Lung (tissue), 16 donors: ENCODE results near the gene STAM2. TPM values are rescaled to one million over a fixed set of nuclear protein-coding genes. Genes with fewer than 3 reads are reported as not detected.

Source experiments
- ATAC-seq: fragments of 200-7000 bp; cut with Tn5 transposase; one replicate; pipeline ENCODE4 v1.9.1; 2020; ENCODE audit warnings: moderate number of reproducible peaks; ENCODE audit not compliant: insufficient read depth, low FRiP score
- DNase-seq, 3 donors: peaks; one replicate each; pipeline ENCODE4 v3.0.0-alpha.2; 2013 to 2017
- H3K27ac ChIP-seq, 2 donors: one replicate each; pipeline ENCODE4 v1.5.1; 2013; ENCODE audit warnings: mild to moderate bottlenecking in 2 of 2, moderate library complexity in 2 of 2, control low read depth in 1 of 2, inconsistent platforms in 1 of 2, low read depth in 1 of 2, low read length in 1 of 2
- H3K27me3 ChIP-seq, 3 donors: one replicate each; pipeline ENCODE4 v1.5.1; 2013; ENCODE audit warnings: low read length in 2 of 3; ENCODE audit not compliant: control insufficient read depth in 3 of 3, insufficient read depth in 3 of 3
- H3K36me3 ChIP-seq, 4 donors: one replicate each; pipeline ENCODE4 v1.5.1; 2013; ENCODE audit warnings: low read length in 4 of 4, mild to moderate bottlenecking in 1 of 4, moderate library complexity in 1 of 4; ENCODE audit not compliant: control insufficient read depth in 4 of 4, insufficient read depth in 4 of 4
- H3K4me1 ChIP-seq, 5 donors: one replicate each; pipeline ENCODE4 v1.5.1; 2013; ENCODE audit warnings: low read length in 5 of 5, mild to moderate bottlenecking in 2 of 5, moderate library complexity in 1 of 5; ENCODE audit not compliant: control insufficient read depth in 5 of 5, insufficient read depth in 5 of 5
- H3K4me3 ChIP-seq: one replicate; pipeline ENCODE4 v1.5.1; 2013; ENCODE audit warnings: mild to moderate bottlenecking, control low read depth, moderate library complexity
- H3K9ac ChIP-seq, 2 donors: one replicate each; pipeline ENCODE4 v1.5.1; 2013; ENCODE audit warnings: low read length in 2 of 2, control low read depth in 1 of 2; ENCODE audit not compliant: insufficient read depth in 1 of 2
- H3K9me3 ChIP-seq, 4 donors: one replicate each; pipeline ENCODE4 v1.5.1; 2013; ENCODE audit warnings: low read length in 3 of 4, mild to moderate bottlenecking in 1 of 4, moderate library complexity in 1 of 4; ENCODE audit not compliant: control insufficient read depth in 4 of 4, insufficient read depth in 3 of 4
- CTCF ChIP-seq: IDR thresholded peaks from 2 replicates; pipeline ENCODE4 v1.5.1; 2012; ENCODE audit warnings: mild to moderate bottlenecking; ENCODE audit errors: control extremely low read depth, extremely low read depth
- WGBS, 2 donors: extraction: QIAGEN DNeasy Blood & Tissue Kit; methylation state at CpG; one replicate each; pipeline ENCODE4 v1.1.7; 2013; 5-methylcytosine and 5-hydroxymethylcytosine counted together
- long read RNA-seq, 5 donors: transcript quantifications; one replicate each; lab custom pipeline, GENCODE V29; 2026
- polyA plus RNA-seq, 2 donors: library from polyadenylated mRNA; stranded (reverse); fragments of 200-250 nt; gene quantifications; one replicate each; pipeline ENCODE4 v1.2.1, GENCODE V29; 2013
- total RNA-seq, 2 donors: library from RNA; depleted of rRNA in 1 of 2; stranded (reverse); fragments of >200 nt in 1 of 2; gene quantifications; one replicate each; pipeline ENCODE4 v1.2.1, GENCODE V29; 2014 to 2021
- donor health status: control.
- donor health status: control.
- donor health status: Bipolar disorder and iron deficiency.
- donor health status: healthy.
- donor health status: DM: yes; HTN: yes; CAD: no.

The STAM2 gene
- total RNA-seq (10 to 100 TPM; 37.2 to 62.1 TPM), polyA plus RNA-seq (10 to 100 TPM in 1 of 2 donors, 1 to 10 TPM in 1; 8.0 to 11.0 TPM)
- long read RNA-seq, donor 1, full-length matches to known transcripts: 3 of 3 reads
- long read RNA-seq, donor 1, partial matches to known transcripts: 0 of 3 reads
- long read RNA-seq, donor 1, other reads (novel, unspliced or antisense): 0 of 3 reads
- long read RNA-seq, donor 2, full-length matches to known transcripts: 2 of 2 reads
- long read RNA-seq, donor 2, partial matches to known transcripts: 0 of 2 reads
- long read RNA-seq, donor 2, other reads (novel, unspliced or antisense): 0 of 2 reads
- long read RNA-seq, donor 3, full-length matches to known transcripts: 5 of 5 reads
- long read RNA-seq, donor 3, partial matches to known transcripts: 0 of 5 reads
- long read RNA-seq, donor 3, other reads (novel, unspliced or antisense): 0 of 5 reads
- long read RNA-seq, donor 4, partial matches to known transcripts: 0 of 2 reads
- long read RNA-seq, donor 4, other reads (novel, unspliced or antisense): 0 of 2 reads
- long read RNA-seq, donor 5, full-length matches to known transcripts: 5 of 5 reads
- long read RNA-seq, donor 5, partial matches to known transcripts: 0 of 5 reads
- long read RNA-seq, donor 5, other reads (novel, unspliced or antisense): 0 of 5 reads

GRCh38 chr2:152175368-152176112, at the start of gene STAM2:
Gene STAM2 (minus strand): TSS chr2:152175763. CDS start chr2:152175642, 121 bp downstream.
- WGBS, 2 donors: 0% methylated on average over 72 of the region's 72 CpGs
- Histone ChIP-seq H3K27ac (peak within 1 kb of the TSS; percentile 93 to 98), H3K27me3 (no peaks in the 10 kb centered on the region), H3K4me3 (peak within 1 kb of the TSS; percentile 79), H3K4me1 (peaks cover 3 to 29% (median 10%) of the 10 kb centered on the region in 5 donors), H3K9me3 (no peaks in the 10 kb centered on the region), H3K36me3 (peaks cover 0 to 6% (median 0%) of the 10 kb centered on the region in 4 donors), H3K9ac (peak within 1 kb of the TSS; percentile 81 to 98)
- ATAC-seq (peak; percentile 94), DNase-seq (peak; percentile 97 to 98 (median 97))
- peak; percentile 72 for TF ChIP-seq CTCF

- no peak overlapping the region for H3K9ac ChIP-seq
- no peak overlapping the region for H3K27ac ChIP-seq
- no peak for ATAC-seq
- H3K4me1 ChIP-seq: peaks cover 2 to 59% (median 13%) of the 10 kb centered on the region in 5 donors
- H3K36me3 ChIP-seq: no peaks in the 10 kb centered on the region
- no peak overlapping the region for H3K4me3 ChIP-seq
- no peaks in the 10 kb centered on the region for H3K27me3 ChIP-seq
- no peaks in the 10 kb centered on the region for H3K9me3 ChIP-seq
- 66 to 81% methylated on average over 2 of the region's 2 CpGs for WGBS, 2 donors
- peak; percentile 55 to 89 (median 89) for DNase-seq
- no peak for TF ChIP-seq CTCF
These were observed 48.4 kb upstream of the STAM2 start for GRCh38 chr2:152223977-152224376.

GRCh38 chr2:152222975-152223637, 47.5 kb upstream of the STAM2 start:
- Histone ChIP-seq H3K4me3 (no peak overlapping the region), H3K9me3 (no peaks in the 10 kb centered on the region), H3K27ac (no peak overlapping the region), H3K27me3 (no peaks in the 10 kb centered on the region), H3K9ac (no peak overlapping the region), H3K4me1 (peaks cover 2 to 51% (median 9%) of the 10 kb centered on the region in 5 donors), H3K36me3 (no peaks in the 10 kb centered on the region)
- 29 to 37% methylated on average over 7 of the region's 7 CpGs for WGBS, 2 donors
- no peak for TF ChIP-seq CTCF
- DNase-seq (peak; percentile 90 to 99 (median 99)), ATAC-seq (no peak)
